ENCODE data around the gene ATRNL1.

Gene ATRNL1

DNA sequence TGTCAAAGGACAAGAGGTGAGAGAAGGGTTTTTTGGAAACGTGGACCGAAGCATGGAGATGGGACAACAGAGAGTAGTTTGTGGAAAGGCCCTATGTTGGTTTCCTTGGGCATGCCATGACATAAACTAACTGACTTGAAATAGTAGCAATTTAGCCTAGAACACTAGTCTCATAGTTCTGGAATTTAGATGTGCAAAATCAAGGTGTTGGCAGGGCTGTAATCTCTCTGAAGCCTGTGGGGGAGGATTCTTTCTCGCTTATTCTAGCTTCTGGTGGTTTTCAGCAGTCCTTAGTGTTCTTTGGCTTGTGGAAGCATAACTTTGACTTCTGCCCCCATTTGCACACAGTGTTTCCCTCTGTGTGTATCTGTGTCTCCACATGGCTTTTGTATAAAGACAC lies 896.5 kb downstream of the ATRNL1 start:
- no peak for DNase-seq (ENCODE audit: low read depth)

DNA sequence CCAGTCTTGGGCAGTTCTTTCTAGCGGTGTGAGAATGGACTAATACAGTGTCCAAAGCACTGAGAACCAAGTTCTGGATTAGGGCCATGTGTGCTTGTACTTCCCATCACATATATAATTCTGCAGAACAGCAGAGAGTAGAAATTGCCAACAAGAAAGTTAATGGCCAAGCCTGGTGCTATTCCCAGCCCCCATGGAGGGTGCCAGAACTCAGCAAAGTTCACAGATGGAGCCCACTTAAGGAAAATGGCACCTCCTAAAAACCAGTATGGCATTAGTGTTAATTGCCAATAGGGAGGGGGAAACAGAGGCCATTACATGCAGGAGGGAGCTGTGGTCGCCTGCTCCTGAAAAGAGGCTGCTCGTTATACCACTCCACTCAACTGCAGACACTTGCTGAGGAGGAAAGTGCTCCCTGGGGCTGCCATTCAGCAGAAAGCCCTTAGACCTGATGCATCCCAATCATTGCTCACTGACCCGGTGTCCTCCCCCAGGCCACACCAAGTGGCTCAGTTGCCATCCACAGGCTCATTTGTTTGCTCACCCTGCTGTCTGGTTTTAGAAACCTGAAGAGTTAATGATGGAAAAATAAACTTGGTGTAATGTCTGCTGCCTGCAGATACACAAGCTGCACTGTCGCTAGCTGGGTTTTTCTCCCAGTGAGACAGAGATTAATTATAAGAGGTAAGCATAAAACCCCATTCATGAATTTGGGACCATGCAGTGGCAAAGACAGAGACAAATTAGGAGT lies 899.2 kb downstream of the ATRNL1 start:
- DNase-seq (ENCODE audit: low read depth), result no peak

- no peak for DNase-seq (ENCODE audit: low read depth)
Measured at GRCh38 chr10:115996031-115996430, 902.9 kb downstream of the ATRNL1 start.

GRCh38 chr10:115998301-115998700 lies 905.1 kb downstream of the ATRNL1 start:
- no peak for DNase-seq (ENCODE audit: low read depth)

Measured in stimulated activated CD8-positive, alpha-beta memory T cell treated with anti-CD3 and anti-CD28 coated beads, Interleukin-15, amount 100 ng/mL, for 24 hours (primary cell).